Neuronal stem cell (in vitro differentiated cells): Measurements from ENCODE around the gene WDHD1.

Source experiments
- DNase-seq: peaks from one replicate; pipeline ENCODE4 v3.0.0-alpha.2; 2013; ENCODE audit warnings: low spot score
- H2AFZ ChIP-seq: one replicate; pipeline ENCODE4 v1.6.1; 2013; ENCODE audit warnings: mild to moderate bottlenecking, low read length, inconsistent platforms
- H2AK5ac ChIP-seq: 2 replicates; pipeline ENCODE4 v1.6.1; 2013; ENCODE audit warnings: low read depth, mild to moderate bottlenecking, inconsistent platforms, low read length, moderate library complexity, mixed read lengths
- H2BK120ac ChIP-seq: 2 replicates; pipeline ENCODE4 v1.6.1; 2013; ENCODE audit warnings: low read depth, mild to moderate bottlenecking, inconsistent platforms, low read length, moderate library complexity, mixed read lengths
- H2BK12ac ChIP-seq: one replicate; pipeline ENCODE4 v1.6.1; 2013; ENCODE audit warnings: low read length, inconsistent platforms
- H2BK15ac ChIP-seq: 2 replicates; pipeline ENCODE4 v1.6.1; 2013; ENCODE audit warnings: mild to moderate bottlenecking, low read length, inconsistent platforms, mixed read lengths
- H2BK5ac ChIP-seq: one replicate; pipeline ENCODE4 v1.6.1; 2013; ENCODE audit warnings: inconsistent platforms, mild to moderate bottlenecking, low read length, moderate library complexity
- H3K14ac ChIP-seq: one replicate; pipeline ENCODE4 v1.6.1; 2013; ENCODE audit warnings: low read length, inconsistent platforms
- H3K18ac ChIP-seq: 2 replicates; pipeline ENCODE4 v1.6.1; 2013; ENCODE audit warnings: low read length, inconsistent platforms
- H3K23ac ChIP-seq: 2 replicates; pipeline ENCODE4 v1.6.1; 2013; ENCODE audit warnings: low read depth, mild to moderate bottlenecking, mixed read lengths, low read length, inconsistent platforms; ENCODE audit not compliant: poor library complexity
- H3K27ac ChIP-seq: replicated peaks from 3 replicates; pipeline ENCODE4 v1.5.1; 2013; ENCODE audit warnings: low read length, inconsistent platforms
- H3K27me3 ChIP-seq, 3 experiments: 2 replicates each; pipeline ENCODE4 v1.6.1; 2013; ENCODE audit warnings: low read length in 3 of 3, mild to moderate bottlenecking in 2 of 3, inconsistent platforms in 1 of 3, low read depth in 1 of 3, mixed read lengths in 1 of 3, moderate library complexity in 1 of 3; ENCODE audit not compliant: control insufficient read depth in 3 of 3, insufficient read depth in 3 of 3
- H3K36me3 ChIP-seq, 2 donors: replicated peaks in 1 of 2; 2 replicates each; pipeline ENCODE4 v1.6.1; 2013; ENCODE audit warnings: low read length in 2 of 2; ENCODE audit not compliant: control insufficient read depth in 2 of 2, insufficient read depth in 2 of 2
- H3K4ac ChIP-seq: 2 replicates; pipeline ENCODE4 v1.6.1; 2013; ENCODE audit warnings: inconsistent platforms, mild to moderate bottlenecking, low read length, moderate library complexity
- H3K4me1 ChIP-seq, 2 donors: 1 replicate in 1 of 2; 2 replicates in 1 of 2; pipeline ENCODE4 v1.6.1; 2013; ENCODE audit warnings: low read length in 2 of 2, low read depth in 1 of 2; ENCODE audit not compliant: control insufficient read depth in 2 of 2, insufficient read depth in 1 of 2
- H3K4me2 ChIP-seq: one replicate; pipeline ENCODE4 v1.6.1; 2013; ENCODE audit warnings: mild to moderate bottlenecking, low read length, inconsistent platforms; ENCODE audit not compliant: insufficient read depth, poor library complexity, severe bottlenecking
- H3K4me3 ChIP-seq, 2 donors: 2 replicates each; pipeline ENCODE4 v1.5.1; 2013; ENCODE audit warnings: low read length in 2 of 2, mild to moderate bottlenecking in 2 of 2, inconsistent platforms in 1 of 2, moderate library complexity in 1 of 2
- H3K79me1 ChIP-seq: one replicate; pipeline ENCODE4 v1.6.1; 2013; ENCODE audit warnings: low read depth, mild to moderate bottlenecking, inconsistent platforms, low read length, moderate library complexity
- H3K9ac ChIP-seq: one replicate; pipeline ENCODE4 v1.6.1; 2013; ENCODE audit warnings: mild to moderate bottlenecking, low read depth, low read length, inconsistent platforms; ENCODE audit not compliant: poor library complexity
- H3K9me3 ChIP-seq, 2 donors: replicated peaks in 1 of 2; 2 replicates each; pipeline versions ENCODE3 to v1.6.1; 2013; ENCODE audit warnings: low read length in 2 of 2, mild to moderate bottlenecking in 2 of 2, inconsistent platforms in 1 of 2, low read depth in 1 of 2, mixed read lengths in 1 of 2, moderate library complexity in 1 of 2; ENCODE audit not compliant: control insufficient read depth in 2 of 2, insufficient read depth in 1 of 2
- H4K8ac ChIP-seq: one replicate; pipeline ENCODE4 v1.6.1; 2013; ENCODE audit warnings: low read depth, mild to moderate bottlenecking, inconsistent platforms, low read length, moderate library complexity
- H4K91ac ChIP-seq: one replicate; pipeline ENCODE4 v1.6.1; 2013; ENCODE audit warnings: low read length, low read depth, mild to moderate bottlenecking, inconsistent platforms; ENCODE audit not compliant: poor library complexity
- WGBS, 2 donors: extraction: QIAGEN DNeasy Blood & Tissue Kit; methylation state at CpG; one replicate each; pipeline ENCODE4 v1.1.7; 2013; ENCODE audit warnings: missing lambda C conversion rate in 2 of 2, mixed read lengths in 1 of 2; ENCODE audit not compliant: insufficient read length in 2 of 2, insufficient replicate concordance in 1 of 2; ENCODE audit errors: extremely low coverage in 2 of 2; 5-methylcytosine and 5-hydroxymethylcytosine counted together

Gene WDHD1

DNA sequence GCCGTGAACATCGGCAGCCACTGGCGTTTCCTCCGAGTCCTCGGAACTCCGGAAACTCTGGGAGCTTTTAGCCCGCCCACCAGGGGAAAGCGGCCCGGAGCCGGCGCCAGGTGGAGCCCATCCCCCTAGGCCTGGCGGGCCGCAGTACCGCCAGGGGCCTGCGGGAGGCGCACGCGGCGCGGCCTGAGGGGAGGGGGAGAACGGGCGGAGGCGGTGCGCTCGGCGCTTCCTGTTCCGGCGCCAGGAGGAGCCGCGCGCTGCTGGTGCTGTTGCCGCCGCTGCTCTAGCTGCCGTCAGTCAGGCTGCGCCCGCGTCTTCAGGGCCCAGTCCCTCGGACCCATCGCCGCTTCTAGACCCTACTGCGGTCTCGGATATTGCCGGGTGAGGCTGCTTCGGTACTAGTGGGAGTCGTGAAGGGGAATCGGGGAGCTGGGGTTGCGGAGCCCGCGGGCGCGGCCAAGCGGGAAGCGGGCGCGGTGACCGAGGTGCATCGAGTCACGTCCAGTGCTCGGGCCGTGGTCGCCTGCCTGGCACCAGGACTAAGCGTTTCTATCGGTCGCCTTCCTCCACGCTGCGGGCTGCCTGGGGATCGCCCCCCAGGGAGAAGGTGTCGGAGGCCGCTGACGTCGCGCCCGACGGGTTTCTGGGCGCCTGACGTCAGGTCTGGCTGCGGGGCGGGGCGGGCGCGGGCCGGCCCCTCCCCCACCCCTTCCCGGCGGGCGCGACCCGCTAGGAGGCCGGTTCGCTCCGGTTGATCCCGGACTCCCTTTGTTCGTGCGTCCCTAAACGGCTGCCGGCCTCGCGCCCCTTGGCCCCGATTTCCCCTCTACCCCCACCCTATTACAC is 24.7 kb upstream of the WDHD1 start, which contains the start of gene MAPK1IP1L:
Gene MAPK1IP1L, plus strand, starts transcription at position 225 of the 846 bp plus-strand sequence. CDS start 10,037 bp downstream, outside the sequence.
- Histone ChIP-seq H2AK5ac (peak within 1 kb of the TSS; percentile 97), H3K4me1 (peaks cover 6 to 12% of the 10 kb centered on the region in 2 donors)
- WGBS, 2 donors = no CpG with 5 or more reads among the region's 98 CpGs

GRCh38 chr14:55051165-55051422 is 24.2 kb upstream of the WDHD1 start:
- no peak overlapping the region for H3K14ac ChIP-seq
- H2BK12ac ChIP-seq = no peak overlapping the region
- peak overlapping the region; percentile 90 for H3K27ac ChIP-seq
- peak overlapping the region; percentile 93 for H2AFZ ChIP-seq
- H3K27me3 ChIP-seq = no peaks in the 10 kb centered on the region
- H3K4me2 ChIP-seq = peak overlapping the region; percentile 73
- H3K9me3 ChIP-seq = peaks cover 0 to 23% of the 10 kb centered on the region in 2 donors
- peak overlapping the region; percentile 75 to 99 for H3K4me3 ChIP-seq
- H3K36me3 ChIP-seq = peaks cover 3 to 39% of the 10 kb centered on the region in 2 donors
- no peak for DNase-seq
- H2BK5ac ChIP-seq = peak overlapping the region; percentile 22
- H3K4me1 ChIP-seq = peaks cover 6 to 12% of the 10 kb centered on the region in 2 donors
- no peak overlapping the region for H4K8ac ChIP-seq
- no CpG with 5 or more reads among the region's 10 CpGs for WGBS, 2 donors
- no peak overlapping the region for H4K91ac ChIP-seq
- H3K4ac ChIP-seq = no peak overlapping the region
- H2BK15ac ChIP-seq = no peak overlapping the region
- peaks cover 4% of the 10 kb centered on the region for H3K79me1 ChIP-seq
- H2BK120ac ChIP-seq = no peak overlapping the region
- peak overlapping the region; percentile 60 for H3K9ac ChIP-seq
- H3K18ac ChIP-seq = peak overlapping the region; percentile 83
- H3K23ac ChIP-seq = peak overlapping the region; percentile 100
- no peak overlapping the region for H2AK5ac ChIP-seq

More for the DNA sequence above, 24.7 kb upstream of the WDHD1 start, which contains the start of gene MAPK1IP1L:
- Histone ChIP-seq H3K14ac (peak within 1 kb of the TSS; percentile 100), H3K18ac (peak within 1 kb of the TSS; percentile 100), H2BK120ac (peak within 1 kb of the TSS; percentile 87), H3K4ac (peak within 1 kb of the TSS; percentile 66), H3K9me3 (peaks cover 0 to 26% of the 10 kb centered on the region in 2 donors), H3K27me3 (no peaks in the 10 kb centered on the region), H3K79me1 (peaks cover 4% of the 10 kb centered on the region), H2BK5ac (peak within 1 kb of the TSS; percentile 99), H4K91ac (peak within 1 kb of the TSS; percentile 92), H3K9ac (peak within 1 kb of the TSS; percentile 99), H2BK12ac (no peak within 1 kb of the TSS), H3K36me3 (peaks cover 3 to 42% of the 10 kb centered on the region in 2 donors), H3K23ac (peak within 1 kb of the TSS; percentile 100), H2BK15ac (peak within 1 kb of the TSS; percentile 94), H3K27ac (peak within 1 kb of the TSS; percentile 97), H3K4me3 (peak within 1 kb of the TSS; percentile 99 to 100), H4K8ac (peak within 1 kb of the TSS; percentile 96), H2AFZ (peak within 1 kb of the TSS; percentile 93), H3K4me2 (peak within 1 kb of the TSS; percentile 73)
- DNase-seq = peak; percentile 95

DNA sequence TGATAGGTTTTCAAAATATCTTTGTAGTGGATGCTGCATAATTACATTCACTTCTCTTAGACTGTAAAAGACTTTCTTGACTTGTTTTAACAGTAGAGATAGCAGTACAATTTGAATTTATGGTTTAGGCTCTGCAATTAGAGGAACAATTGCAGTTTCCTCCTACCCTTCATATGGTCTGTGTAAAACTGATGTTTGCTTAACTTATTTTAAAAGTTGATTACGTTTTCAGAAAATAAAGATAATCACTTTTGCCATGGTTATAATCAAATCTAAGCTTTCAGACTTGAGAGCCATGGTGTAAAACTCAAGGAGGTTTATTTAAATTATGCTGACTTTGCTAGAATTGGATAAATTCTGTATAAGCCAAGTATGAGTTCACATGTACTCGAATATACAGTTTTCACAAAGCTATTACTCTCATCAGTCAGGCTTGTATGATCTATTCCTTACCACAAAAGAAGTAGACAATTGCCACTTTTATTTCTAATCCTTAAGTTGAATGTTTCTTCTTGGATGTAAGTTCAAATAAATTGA is 22.1 kb upstream of the WDHD1 start:
- H3K27ac ChIP-seq = no peak overlapping the region
- H3K4me3 ChIP-seq = no peak overlapping the region
- H3K4ac ChIP-seq = no peak overlapping the region
- no peak overlapping the region for H3K9ac ChIP-seq
- no peak overlapping the region for H2AK5ac ChIP-seq
- H3K4me1 ChIP-seq = peaks cover 6 to 12% of the 10 kb centered on the region in 2 donors
- no peak overlapping the region for H3K14ac ChIP-seq
- H2BK120ac ChIP-seq = no peak overlapping the region
- no peaks in the 10 kb centered on the region for H3K27me3 ChIP-seq
- no peak overlapping the region for H3K23ac ChIP-seq
- H3K4me2 ChIP-seq = no peak overlapping the region
- no peak overlapping the region for H3K18ac ChIP-seq
- no peak overlapping the region for H2BK12ac ChIP-seq
- no peak overlapping the region for H4K8ac ChIP-seq
- H4K91ac ChIP-seq = no peak overlapping the region
- no CpG with 5 or more reads among the region's 2 CpGs for WGBS, 2 donors
- H3K9me3 ChIP-seq = peaks cover 0 to 2% of the 10 kb centered on the region in 2 donors
- no peak overlapping the region for H2BK15ac ChIP-seq
- H2AFZ ChIP-seq = no peak overlapping the region
- peaks cover under 1 to 39% of the 10 kb centered on the region in 2 donors for H3K36me3 ChIP-seq
- H2BK5ac ChIP-seq = no peak overlapping the region
- H3K79me1 ChIP-seq = peaks cover 4% of the 10 kb centered on the region
- DNase-seq = no peak
